A673 (cell line): ENCODE data around the gene SERPINF2. TPM values are rescaled to one million over a fixed set of nuclear protein-coding genes. Genes with fewer than 3 reads are reported as not detected.

Experiments used
- BruUV-seq: library from RNA; stranded (reverse); fragments of 400-500 nt; replicated peaks from 2 replicates; lab custom pipeline; 2021; lab: Mats Ljungman, UMichigan
- CTCF ChIA-PET: fragments of 300-600 bp; sonication (Branson Sonifier 250); formaldehyde crosslinking; loops from one replicate; lab custom pipeline; 2022; ENCODE audit warnings: antibody characterized with exemption; lab: Charles Lee
- POLR2A ChIA-PET: fragments of 300-600 bp; sonication (Branson Sonifier 250); formaldehyde crosslinking; loops from one replicate; lab custom pipeline; 2022; ENCODE audit warnings: antibody characterized with exemption; ENCODE audit not compliant: low non-redundant PET; lab: Charles Lee
- DNase-seq: peaks from one replicate; pipeline ENCODE4 v3.0.0-alpha.2; 2015; ENCODE audit warnings: low spot score
- H3K27ac ChIP-seq: fragments of 200-600 bp; sonication (generic); 2 replicates; pipeline ENCODE4 v1.5.1; 2016; ENCODE audit warnings: mixed run types, low read depth, mild to moderate bottlenecking, mixed read lengths, antibody characterized with exemption, low read length; ENCODE audit not compliant: poor library complexity, severe bottlenecking
- H3K27me3 ChIP-seq: fragments of 200-600 bp; sonication (generic); replicated peaks from 2 replicates; pipeline ENCODE4 v1.6.1; 2017; ENCODE audit warnings: mixed run types, low read depth, mild to moderate bottlenecking, mixed read lengths, antibody characterized with exemption, low read length; ENCODE audit not compliant: insufficient read depth, poor library complexity
- H3K36me3 ChIP-seq: fragments of 200-600 bp; sonication (generic); 2 replicates; pipeline ENCODE4 v1.6.1; 2016; ENCODE audit warnings: mixed run types, mild to moderate bottlenecking, mixed read lengths, antibody characterized with exemption, low read length; ENCODE audit not compliant: insufficient read depth, poor library complexity, severe bottlenecking
- H3K4me1 ChIP-seq: fragments of 200-600 bp; sonication (generic); 2 replicates; pipeline ENCODE4 v1.6.1; 2017; ENCODE audit warnings: mixed run types, mild to moderate bottlenecking, mixed read lengths, antibody characterized with exemption, low read length; ENCODE audit not compliant: insufficient read depth, poor library complexity, severe bottlenecking
- H3K4me3 ChIP-seq: fragments of 200-600 bp; sonication (generic); 2 replicates; pipeline ENCODE4 v1.5.1; 2016; ENCODE audit warnings: low read depth, mixed run types, mild to moderate bottlenecking, mixed read lengths, low read length; ENCODE audit not compliant: poor library complexity, severe bottlenecking
- H3K9me3 ChIP-seq: fragments of 200-600 bp; sonication (generic); 2 replicates; pipeline ENCODE4 v1.6.1; 2016; ENCODE audit warnings: mixed run types, low read depth, mild to moderate bottlenecking, mixed read lengths, antibody characterized with exemption, low read length; ENCODE audit not compliant: poor library complexity, severe bottlenecking
- EZH2 ChIP-seq: fragments of 200-600 bp; sonication (generic); IDR thresholded peaks from 2 replicates; pipeline ENCODE4 v1.6.1; 2017; ENCODE audit warnings: borderline replicate concordance, low read depth, mild to moderate bottlenecking, mixed read lengths, antibody characterized with exemption, low read length; ENCODE audit not compliant: poor library complexity, severe bottlenecking
- intact Hi-C: fragments of 100-400 bp; cut with micrococcal nuclease; formaldehyde crosslinking; loops from one replicate; pipeline ENCODE4 v1.10.0; 2022; ENCODE audit not compliant: unreplicated experiment
- total RNA-seq: library from RNA; stranded (reverse); gene quantifications from 2 replicates; pipeline ENCODE4 v1.2.3, GENCODE V29; 2021
- TF ChIP-seq, protein P1 (sequence below): fragments of 300-800, 200-600 bp; sonication (generic); conservative IDR thresholded peaks from 2 replicates; pipeline ENCODE4 v1.5.1; 2017; ENCODE audit warnings: low read depth, mild to moderate bottlenecking, antibody characterized with exemption, low read length, moderate library complexity, mixed read lengths

Gene SERPINF2
- total RNA-seq, 1 experiment from 2014 or later, result 0.37 TPM

- TF ChIP-seq EZH2, result no peak
- TF ChIP-seq, protein P1, sequence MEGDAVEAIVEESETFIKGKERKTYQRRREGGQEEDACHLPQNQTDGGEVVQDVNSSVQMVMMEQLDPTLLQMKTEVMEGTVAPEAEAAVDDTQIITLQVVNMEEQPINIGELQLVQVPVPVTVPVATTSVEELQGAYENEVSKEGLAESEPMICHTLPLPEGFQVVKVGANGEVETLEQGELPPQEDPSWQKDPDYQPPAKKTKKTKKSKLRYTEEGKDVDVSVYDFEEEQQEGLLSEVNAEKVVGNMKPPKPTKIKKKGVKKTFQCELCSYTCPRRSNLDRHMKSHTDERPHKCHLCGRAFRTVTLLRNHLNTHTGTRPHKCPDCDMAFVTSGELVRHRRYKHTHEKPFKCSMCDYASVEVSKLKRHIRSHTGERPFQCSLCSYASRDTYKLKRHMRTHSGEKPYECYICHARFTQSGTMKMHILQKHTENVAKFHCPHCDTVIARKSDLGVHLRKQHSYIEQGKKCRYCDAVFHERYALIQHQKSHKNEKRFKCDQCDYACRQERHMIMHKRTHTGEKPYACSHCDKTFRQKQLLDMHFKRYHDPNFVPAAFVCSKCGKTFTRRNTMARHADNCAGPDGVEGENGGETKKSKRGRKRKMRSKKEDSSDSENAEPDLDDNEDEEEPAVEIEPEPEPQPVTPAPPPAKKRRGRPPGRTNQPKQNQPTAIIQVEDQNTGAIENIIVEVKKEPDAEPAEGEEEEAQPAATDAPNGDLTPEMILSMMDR, result no peak
- intact Hi-C loops, result no loop called here
- DNase-seq, result no peak
- H3K4me3 ChIP-seq, result no peak overlapping the region
- no peaks in the 10 kb centered on the region for H3K27me3 ChIP-seq
- no peaks in the 10 kb centered on the region for H3K36me3 ChIP-seq
- H3K9me3 ChIP-seq, result no peaks in the 10 kb centered on the region
- no peak overlapping the region for H3K27ac ChIP-seq
- CTCF ChIA-PET, result interaction anchor here (0.6 kb wide), 1 partner anchor 27 kb away, joined by 3 read pairs; no protein-coding TSS in a partner anchor
- H3K4me1 ChIP-seq, result no peaks in the 10 kb centered on the region
- no TSS peak for BruUV-seq
- POLR2A ChIA-PET, result no interaction called here
Observed at GRCh38 chr17:1753767-1754429, 11.2 kb downstream of the SERPINF2 start.

GRCh38 chr17:1754430-1755112, 11.9 kb downstream of the SERPINF2 start:
- Histone ChIP-seq H3K4me1 (no peaks in the 10 kb centered on the region), H3K27ac (no peak overlapping the region), H3K4me3 (no peak overlapping the region), H3K9me3 (no peaks in the 10 kb centered on the region), H3K27me3 (no peaks in the 10 kb centered on the region), H3K36me3 (no peaks in the 10 kb centered on the region)
- no peak for DNase-seq
- intact Hi-C loops, result no loop called here
- TF ChIP-seq, protein P1, result no peak
- no peak for TF ChIP-seq EZH2
- POLR2A ChIA-PET, result no interaction called here
- CTCF ChIA-PET, result interaction anchor here (0.6 kb wide), 1 partner anchor 26 kb away, joined by 3 read pairs; no protein-coding TSS in a partner anchor
- no TSS peak for BruUV-seq

- intact Hi-C loops, result no loop called here
- H3K4me3 ChIP-seq, result no peak overlapping the region
- no peaks in the 10 kb centered on the region for H3K27me3 ChIP-seq
- H3K4me1 ChIP-seq, result no peaks in the 10 kb centered on the region
- TF ChIP-seq, protein P1, result no peak
- TF ChIP-seq EZH2, result no peak
- DNase-seq, result no peak
- no TSS peak for BruUV-seq
- no peaks in the 10 kb centered on the region for H3K9me3 ChIP-seq
- H3K36me3 ChIP-seq, result no peaks in the 10 kb centered on the region
- ChIA-PET POLR2A (interaction anchor here (0.5 to 0.6 kb wide), 3 partner anchors 14 to 702 kb away, joined by 3 to 12 read pairs (median 3); no protein-coding TSS in a partner anchor), CTCF (no interaction called here)
- no peak overlapping the region for H3K27ac ChIP-seq
Observed at GRCh38 chr17:1755252-1755826, 12.7 kb downstream of the SERPINF2 start.
